Loucy (cell line): ENCODE measurements around the gene KRTAP9-7.

ENCODE experiments used
- H2AFZ ChIP-seq: fragments of 200-600 bp; sonication (generic); 2 replicates; pipeline ENCODE4 v1.6.0; 2016; ENCODE audit warnings: antibody characterized with exemption, mild to moderate bottlenecking, low read length, moderate library complexity
- H3F3A ChIP-seq: fragments of 200-600 bp; 2 replicates; pipeline ENCODE4 v1.6.0; 2016; ENCODE audit warnings: antibody characterized with exemption, low read depth, mild to moderate bottlenecking
- H3K27me3 ChIP-seq: fragments of 200-600 bp; sonication (generic); 2 replicates; pipeline ENCODE4 v1.6.1; 2014; ENCODE audit warnings: low read length, mild to moderate bottlenecking; ENCODE audit not compliant: insufficient read depth, poor library complexity, severe bottlenecking
- H3K36me3 ChIP-seq: fragments of 200-600 bp; sonication (generic); 2 replicates; pipeline ENCODE4 v1.6.1; 2016; ENCODE audit warnings: low read length; ENCODE audit not compliant: insufficient read depth
- H3K4me1 ChIP-seq: fragments of 200-600 bp; sonication (generic); 2 replicates; pipeline ENCODE4 v1.5.1; 2014; ENCODE audit warnings: low read length, mild to moderate bottlenecking; ENCODE audit not compliant: insufficient read depth, poor library complexity, severe bottlenecking
- H3K4me2 ChIP-seq: fragments of 200-600 bp; sonication (generic); 2 replicates; pipeline ENCODE4 v1.6.0; 2014; ENCODE audit warnings: antibody characterized with exemption, low read length, low read depth, mild to moderate bottlenecking; ENCODE audit not compliant: poor library complexity, severe bottlenecking
- H3K4me3 ChIP-seq: fragments of 200-600 bp; sonication (generic); 2 replicates; pipeline ENCODE4 v1.5.1; 2014; ENCODE audit warnings: low read length, mild to moderate bottlenecking, mixed read lengths; ENCODE audit not compliant: poor library complexity, severe bottlenecking
- H3K79me2 ChIP-seq: fragments of 200-600 bp; sonication (generic); 2 replicates; pipeline ENCODE4 v1.6.1; 2014; ENCODE audit warnings: low read length; ENCODE audit not compliant: insufficient read depth
- H3K9ac ChIP-seq: fragments of 200-600 bp; sonication (generic); 2 replicates; pipeline ENCODE4 v1.6.0; 2014; ENCODE audit warnings: mild to moderate bottlenecking, low read depth, low read length, moderate library complexity; ENCODE audit not compliant: poor library complexity, severe bottlenecking
- H3K9me2 ChIP-seq: fragments of 200-600 bp; sonication (generic); replicated peaks from 2 replicates; pipeline ENCODE4 v1.6.1; 2016; ENCODE audit warnings: low read depth, low read length, mixed read lengths
- H3K9me3 ChIP-seq: fragments of 200-600 bp; sonication (generic); 2 replicates; pipeline ENCODE4 v1.6.1; 2014; ENCODE audit warnings: mild to moderate bottlenecking, antibody characterized with exemption, low read length, low read depth; ENCODE audit not compliant: insufficient read depth
- H4K20me1 ChIP-seq: fragments of 200-600 bp; sonication (generic); 2 replicates; pipeline ENCODE4 v1.6.0; 2014; ENCODE audit warnings: antibody characterized with exemption, low read length, mild to moderate bottlenecking; ENCODE audit not compliant: insufficient read depth, poor library complexity, severe bottlenecking
- CTCF ChIP-seq: fragments of 200-600 bp; sonication (generic); conservative IDR thresholded peaks from 2 replicates; pipeline ENCODE4 v1.5.1; 2014; ENCODE audit warnings: mild to moderate bottlenecking, antibody characterized with exemption, low read length
- EZH2phosphoT487 ChIP-seq: fragments of 200-600 bp; IDR thresholded peaks from 2 replicates; pipeline ENCODE4 v1.6.1; 2018; ENCODE audit warnings: antibody characterized with exemption, mild to moderate bottlenecking, moderate library complexity, borderline replicate concordance

KRTAP9-7 gene

GRCh38 chr17:41302981-41303380 is 27.5 kb downstream of the KRTAP9-7 start:
- no peaks in the 10 kb centered on the region for H3K27me3 ChIP-seq
- H3K36me3 ChIP-seq, result no peaks in the 10 kb centered on the region
- no peak for TF ChIP-seq EZH2phosphoT487
- no peak for TF ChIP-seq CTCF

GRCh38 chr17:41304091-41304490 is 28.6 kb downstream of the KRTAP9-7 start:
- Histone ChIP-seq H3K4me3 (no peak overlapping the region), H3K4me2 (no peak overlapping the region)
- TF ChIP-seq EZH2phosphoT487, result no peak
- no peak for TF ChIP-seq CTCF

More at GRCh38 chr17:41302981-41303380, 27.5 kb downstream of the KRTAP9-7 start:
- H3K4me1 ChIP-seq, result peaks cover 26% of the 10 kb centered on the region
- H2AFZ ChIP-seq, result no peak overlapping the region
- H3K79me2 ChIP-seq, result no peaks in the 10 kb centered on the region
- H3K9me3 ChIP-seq, result no peaks in the 10 kb centered on the region
- no peak overlapping the region for H3K4me3 ChIP-seq
- H3K9me2 ChIP-seq, result no peaks in the 10 kb centered on the region
- H3F3A ChIP-seq, result peaks cover 2% of the 10 kb centered on the region; the same call in 1 of the 2 replicates
- H3K4me2 ChIP-seq, result no peak overlapping the region
- no peaks in the 10 kb centered on the region for H4K20me1 ChIP-seq
- no peak overlapping the region for H3K9ac ChIP-seq

GRCh38 chr17:41307647-41308046 is 32.1 kb downstream of the KRTAP9-7 start:
- Histone ChIP-seq H3K79me2 (no peaks in the 10 kb centered on the region), H3K9ac (peak overlapping the region; percentile 70), H3F3A (peaks cover 14% of the 10 kb centered on the region), H4K20me1 (no peaks in the 10 kb centered on the region), H3K27me3 (no peaks in the 10 kb centered on the region), H3K4me3 (peak overlapping the region; percentile 65), H3K4me2 (peak overlapping the region; percentile 86), H3K9me2 (no peaks in the 10 kb centered on the region), H3K9me3 (no peaks in the 10 kb centered on the region), H3K4me1 (peaks cover 43% of the 10 kb centered on the region), H2AFZ (no peak overlapping the region), H3K36me3 (no peaks in the 10 kb centered on the region)
- TF ChIP-seq EZH2phosphoT487, result no peak
- no peak for TF ChIP-seq CTCF

More at GRCh38 chr17:41304091-41304490, 28.6 kb downstream of the KRTAP9-7 start:
- Histone ChIP-seq H3K9ac (no peak overlapping the region), H3K9me3 (no peaks in the 10 kb centered on the region), H3F3A (peaks cover 9% of the 10 kb centered on the region), H3K79me2 (no peaks in the 10 kb centered on the region), H4K20me1 (no peaks in the 10 kb centered on the region), H3K9me2 (no peaks in the 10 kb centered on the region), H3K4me1 (peaks cover 34% of the 10 kb centered on the region), H3K36me3 (no peaks in the 10 kb centered on the region), H2AFZ (no peak overlapping the region), H3K27me3 (no peaks in the 10 kb centered on the region)
